Epidermal melanocyte (primary cell): ENCODE data around the gene SEMA4D.

ENCODE experiments used
- DNase-seq: peaks from one replicate; pipeline ENCODE4 v3.0.0; 2011; ENCODE audit warnings: low spot score; ENCODE audit not compliant: insufficient read length

SEMA4D gene

DNA sequence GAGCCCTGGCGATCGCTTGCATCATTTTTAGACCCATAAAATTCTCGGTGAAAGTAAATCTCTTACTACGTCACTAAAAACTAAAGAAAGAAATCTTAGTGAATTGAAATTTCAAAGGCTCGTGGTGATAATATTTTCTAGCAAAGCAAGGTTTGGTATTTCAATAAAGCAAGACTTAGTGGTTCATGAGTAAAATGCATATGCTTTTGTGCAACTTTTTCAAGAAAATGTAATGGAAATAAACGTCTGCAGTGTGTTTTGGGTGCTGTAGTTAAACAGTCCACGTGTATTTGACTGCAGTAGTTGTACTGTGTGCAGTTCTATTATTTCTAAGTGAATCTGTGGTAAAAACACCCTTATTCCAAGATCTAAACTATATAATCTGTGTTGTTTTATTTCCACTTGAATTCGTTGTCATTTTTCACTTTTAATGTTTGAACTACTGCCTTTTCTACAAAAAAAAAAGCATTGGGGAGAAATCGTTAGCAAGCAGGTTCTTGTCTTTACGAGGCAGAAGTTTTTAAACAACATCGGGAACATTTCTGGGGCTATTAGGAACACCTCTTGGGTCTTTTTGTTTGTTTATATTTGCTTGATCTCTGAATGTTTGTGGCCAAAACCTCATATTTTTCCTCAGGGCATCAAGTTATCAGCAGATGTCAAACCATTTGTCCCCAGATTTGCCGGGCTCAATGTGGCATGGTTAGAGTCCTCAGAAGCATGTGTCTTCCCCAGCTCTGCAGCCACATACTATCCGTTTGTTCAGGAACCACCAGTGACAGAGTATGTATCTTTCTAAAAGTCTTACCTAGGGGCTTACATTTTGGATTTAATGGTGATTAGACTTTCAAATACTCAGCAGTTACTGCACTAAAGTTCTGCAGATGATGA is 178.7 kb downstream of the SEMA4D start:
- DNase-seq = no peak

DNA sequence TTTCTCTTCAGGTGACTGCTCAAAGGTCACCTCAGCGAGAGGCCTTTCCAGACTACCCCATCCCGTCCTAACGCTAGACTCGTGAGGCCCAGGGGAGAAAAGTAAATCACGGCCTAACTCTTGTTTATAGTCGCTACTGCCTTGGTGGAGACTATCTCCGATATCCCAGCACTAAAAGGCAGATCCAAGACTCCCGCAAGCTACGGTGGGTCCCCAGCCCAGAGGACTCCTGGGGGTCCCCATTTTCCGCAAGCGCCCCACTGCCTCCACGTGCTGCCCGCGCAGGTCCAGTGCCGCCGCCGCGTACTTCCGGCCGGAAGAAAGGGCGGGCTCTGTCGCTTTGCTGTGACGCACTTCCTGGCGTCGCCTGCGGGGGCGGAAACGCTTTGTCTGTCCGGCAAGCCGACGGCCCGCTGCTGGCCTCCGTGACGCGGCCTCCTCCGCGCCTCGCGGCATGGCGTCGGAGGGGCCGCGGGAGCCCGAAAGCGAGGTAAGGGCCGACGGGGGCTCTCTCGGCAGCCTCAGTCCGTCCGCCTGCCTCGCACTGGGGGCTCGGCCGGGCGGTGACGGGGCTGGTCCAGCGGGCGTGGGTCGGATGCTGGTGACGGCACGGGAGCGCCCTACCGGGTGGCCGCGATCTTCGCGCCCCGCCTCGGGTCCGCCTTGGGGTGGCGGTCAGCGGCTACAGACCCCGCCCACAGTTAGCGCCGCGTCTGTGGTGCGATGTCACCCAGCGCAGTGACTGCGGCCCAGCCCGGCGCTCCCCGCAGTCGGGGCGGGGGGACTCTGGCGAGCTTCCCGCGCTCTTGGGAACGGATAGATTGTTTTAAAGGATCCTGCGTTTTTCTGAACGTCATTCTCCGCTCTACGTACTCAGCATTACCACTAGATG is 179.5 kb downstream of the SEMA4D start, which contains the start of gene SECISBP2:
Gene SECISBP2, plus strand, starts transcription at position 378 of the 892 bp plus-strand sequence. Its CDS starts 77 bp downstream, at position 455.
- DNase-seq = peak; percentile 84

GRCh38 chr9:89317282-89317681 is 180.6 kb downstream of the SEMA4D start:
- no peak for DNase-seq

- no peak for DNase-seq
Measured at GRCh38 chr9:89315482-89315881, 182.4 kb downstream of the SEMA4D start.

DNA sequence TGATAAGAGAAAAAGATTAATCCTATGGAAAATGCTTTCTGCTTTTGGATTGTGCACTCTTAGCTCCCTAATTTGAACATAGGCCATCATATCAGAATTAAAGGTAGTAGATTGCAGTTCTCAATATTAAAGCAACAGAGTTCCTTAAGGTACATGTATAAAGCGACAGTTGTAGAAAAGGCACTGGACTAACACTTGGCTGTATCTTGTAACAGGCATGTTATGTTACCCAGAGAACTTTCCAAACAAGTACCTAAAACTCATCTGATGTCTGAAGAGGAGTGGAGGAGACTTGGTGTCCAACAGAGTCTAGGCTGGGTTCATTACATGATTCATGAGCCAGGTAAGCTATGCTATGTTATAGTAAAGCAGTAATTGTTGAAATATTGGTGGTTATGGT is 183.0 kb downstream of the SEMA4D start:
- no peak for DNase-seq

- no peak for DNase-seq
Measured at GRCh38 chr9:89313842-89314241, 184.1 kb downstream of the SEMA4D start.

DNA sequence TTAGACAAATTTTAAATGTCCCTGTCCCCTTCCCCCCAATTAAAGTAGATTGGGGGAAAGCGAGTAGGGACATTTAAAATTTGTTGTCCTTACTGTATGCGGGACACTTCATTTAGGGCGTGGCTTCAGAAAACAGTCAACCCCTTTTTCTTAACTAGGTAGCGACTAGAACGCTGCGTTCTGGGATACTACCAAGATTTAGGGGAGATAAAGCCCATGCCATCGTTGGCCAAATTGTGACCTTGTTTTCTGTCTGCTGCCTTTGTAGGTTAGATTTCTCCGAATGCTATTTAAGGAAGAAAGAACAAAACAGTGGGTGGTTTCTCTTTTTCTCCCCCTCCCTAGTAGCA is 185.7 kb downstream of the SEMA4D start:
- no peak for DNase-seq

- no peak for DNase-seq
Measured at GRCh38 chr9:89311346-89312221, 186.3 kb downstream of the SEMA4D start.
